ENCODE data around the gene PLCB3. TPM values are rescaled to one million over a fixed set of nuclear protein-coding genes. Genes with fewer than 3 reads are reported as not detected.

Gene PLCB3
- total RNA-seq, 2 experiments from 2014 or later = 4.4 to 4.7 TPM

DNA sequence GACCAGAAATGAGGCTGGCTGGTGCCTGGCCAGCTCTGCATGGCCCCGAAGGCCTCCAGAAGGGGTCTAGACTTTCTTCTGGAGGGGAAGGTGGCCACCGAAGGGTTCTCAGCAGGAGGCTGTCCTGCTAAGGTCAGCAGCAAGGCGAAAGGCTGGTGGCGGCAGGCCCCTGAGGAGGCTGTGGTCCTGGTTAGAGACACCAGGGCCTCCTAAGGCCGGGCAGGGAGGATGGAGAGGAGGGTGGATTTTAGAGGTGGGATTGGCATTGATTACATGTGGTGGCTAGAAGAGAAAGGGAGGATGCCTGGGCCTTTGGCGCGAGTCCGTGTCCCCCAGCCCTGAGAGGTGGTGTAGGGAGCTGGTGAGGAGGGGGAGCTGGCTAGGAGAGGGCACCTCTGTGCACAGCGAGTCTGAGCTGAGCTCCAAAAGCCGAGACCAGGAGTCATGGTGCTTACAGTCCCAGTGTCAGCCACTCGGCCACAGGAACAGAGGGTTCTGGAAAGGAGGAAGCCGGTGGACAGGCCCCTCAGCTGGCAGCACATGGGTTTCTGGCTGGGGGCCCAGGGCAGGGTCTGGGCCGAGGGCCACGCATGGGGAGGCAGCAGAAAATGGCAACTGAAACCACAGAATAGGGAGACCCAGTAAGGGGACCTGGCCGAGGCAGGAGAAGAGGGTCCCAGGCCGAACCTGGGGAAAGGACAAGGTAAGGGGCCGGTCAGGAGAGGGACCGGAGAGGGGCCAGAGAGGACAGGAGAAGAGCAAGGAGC is 42.4 kb upstream of the PLCB3 start:
- Mint-ChIP-seq H3K4me3 (peak overlapping the region; percentile 56), H3K27me3 (ENCODE audit: low read depth) (no peaks in the 10 kb centered on the region), H3K9me3 (no peaks in the 10 kb centered on the region), H3K36me3 (ENCODE audit: low read depth) (peaks cover 54% of the 10 kb centered on the region), H3K4me1 (ENCODE audit: low read depth) (peaks cover 53% of the 10 kb centered on the region), H3K27ac (peak overlapping the region; percentile 99)
- no peak for DNase-seq
- intact Hi-C loops (cut with micrococcal nuclease) = no loop called here
- CTCF ChIA-PET = interaction anchor here (7.4 kb wide), 1 partner anchor 94 kb away, joined by 89 read pairs; the partner anchor contains the start of gene CATSPERZ

DNA sequence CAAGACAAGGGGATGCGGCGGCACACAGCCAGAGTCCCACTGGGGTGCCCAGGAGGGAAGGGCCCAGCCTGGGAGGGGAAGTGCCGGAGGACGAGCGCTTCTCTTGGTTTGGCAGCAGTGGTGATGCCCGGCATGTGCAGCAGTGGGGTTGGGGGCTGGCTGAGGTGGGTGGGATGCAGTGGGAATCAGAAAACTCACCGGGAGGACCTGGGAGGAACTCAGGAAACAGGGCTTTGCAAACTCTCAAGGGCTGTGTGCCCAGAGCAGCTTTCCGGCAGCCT is 41.8 kb upstream of the PLCB3 start:
- Mint-ChIP-seq H3K27ac (peak overlapping the region; percentile 99), H3K27me3 (ENCODE audit: low read depth) (no peaks in the 10 kb centered on the region), H3K4me1 (ENCODE audit: low read depth) (peaks cover 50% of the 10 kb centered on the region), H3K9me3 (no peaks in the 10 kb centered on the region), H3K36me3 (ENCODE audit: low read depth) (peaks cover 49% of the 10 kb centered on the region), H3K4me3 (no peak overlapping the region)
- intact Hi-C loops (cut with micrococcal nuclease) = no loop called here
- no peak for DNase-seq
- CTCF ChIA-PET = interaction anchor here (7.4 kb wide), 1 partner anchor 93 kb away, joined by 89 read pairs; the partner anchor contains the start of gene CATSPERZ

DNA sequence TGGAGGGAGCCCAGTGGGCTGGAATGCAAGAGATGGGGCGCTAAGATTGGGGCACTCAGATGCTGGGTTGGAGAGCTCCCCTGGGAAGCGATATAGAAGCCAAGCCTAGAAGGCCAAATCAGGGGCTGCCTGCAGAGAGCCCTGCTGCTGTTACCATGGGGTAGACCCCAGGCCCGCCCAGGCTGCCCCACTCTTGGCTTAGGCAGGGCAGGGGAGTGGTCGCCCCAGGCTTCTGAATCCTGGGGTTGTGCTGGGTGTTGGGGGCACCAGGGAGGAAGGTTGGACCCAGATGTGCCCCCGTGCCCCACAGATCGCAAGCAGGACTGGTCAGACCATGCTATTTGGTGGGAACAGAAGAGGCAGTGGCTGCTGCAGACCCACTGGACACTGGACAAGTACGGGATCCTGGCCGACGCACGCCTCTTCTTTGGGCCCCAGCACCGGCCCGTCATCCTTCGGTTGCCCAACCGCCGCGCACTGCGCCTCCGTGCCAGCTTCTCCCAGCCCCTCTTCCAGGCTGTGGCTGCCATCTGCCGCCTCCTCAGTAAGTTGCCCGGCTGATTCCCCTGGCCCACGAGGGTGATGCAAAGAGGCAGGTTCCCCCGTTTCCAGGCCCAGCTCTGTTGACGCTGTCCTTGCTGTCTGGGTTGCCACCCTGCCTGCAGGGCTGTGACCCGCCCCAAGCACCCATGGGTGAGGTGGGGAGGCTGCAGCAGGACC is 40.9 kb upstream of the PLCB3 start:
- peak overlapping the region; percentile 50 for H3K27ac Mint-ChIP-seq

DNA sequence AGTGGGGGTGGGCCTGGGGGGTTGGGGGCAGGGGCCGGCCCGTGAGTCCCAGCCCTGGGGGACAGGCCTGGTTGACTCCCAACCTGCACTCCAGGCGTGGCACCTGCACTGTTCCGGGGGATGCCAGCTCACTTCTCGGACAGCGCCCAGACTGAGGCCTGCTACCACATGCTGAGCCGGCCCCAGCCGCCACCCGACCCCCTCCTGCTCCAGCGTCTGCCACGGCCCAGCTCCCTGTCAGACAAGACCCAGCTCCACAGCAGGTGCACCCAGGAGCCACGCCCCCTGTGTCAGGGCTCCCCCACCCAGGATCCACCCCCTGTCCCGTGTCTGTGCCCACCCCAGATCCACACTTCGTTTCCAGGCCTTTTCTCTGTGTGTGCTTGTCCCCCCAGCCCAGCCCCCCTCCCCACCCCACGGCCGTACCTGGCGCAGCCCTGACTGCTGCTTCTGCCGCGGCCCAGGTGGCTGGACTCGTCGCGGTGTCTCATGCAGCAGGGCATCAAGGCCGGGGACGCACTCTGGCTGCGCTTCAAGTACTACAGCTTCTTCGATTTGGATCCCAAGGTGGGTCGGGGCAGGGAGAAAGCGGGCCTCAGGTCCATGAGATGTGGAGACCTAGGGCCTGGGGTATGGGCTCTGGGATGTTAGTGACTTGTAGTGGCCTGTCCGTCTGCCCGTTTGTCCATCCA is 40.0 kb upstream of the PLCB3 start:
- peaks cover 41% of the 10 kb centered on the region for H3K4me1 Mint-ChIP-seq (ENCODE audit: low read depth)
- H3K27ac Mint-ChIP-seq = no peak overlapping the region
- intact Hi-C loops (cut with micrococcal nuclease) = no loop called here
- no peak for DNase-seq
- no peak overlapping the region for H3K4me3 Mint-ChIP-seq
- no peaks in the 10 kb centered on the region for H3K27me3 Mint-ChIP-seq (ENCODE audit: low read depth)
- no peaks in the 10 kb centered on the region for H3K9me3 Mint-ChIP-seq
- CTCF ChIA-PET = interaction anchor here (1.2 kb wide), 1 partner anchor 90 kb away, joined by 5 read pairs; the partner anchor contains the start of gene CATSPERZ
- H3K36me3 Mint-ChIP-seq (ENCODE audit: low read depth) = peaks cover 46% of the 10 kb centered on the region

More for the DNA sequence above, 40.9 kb upstream of the PLCB3 start:
- no peaks in the 10 kb centered on the region for H3K27me3 Mint-ChIP-seq (ENCODE audit: low read depth)
- H3K4me3 Mint-ChIP-seq = no peak overlapping the region
- peaks cover 50% of the 10 kb centered on the region for H3K4me1 Mint-ChIP-seq (ENCODE audit: low read depth)
- CTCF ChIA-PET = interaction anchor here (7.4 kb wide), 1 partner anchor 92 kb away, joined by 89 read pairs; the partner anchor contains the start of gene CATSPERZ
- H3K9me3 Mint-ChIP-seq = no peaks in the 10 kb centered on the region
- no peak for DNase-seq
- intact Hi-C loops (cut with micrococcal nuclease) = no loop called here
- H3K36me3 Mint-ChIP-seq (ENCODE audit: low read depth) = peaks cover 52% of the 10 kb centered on the region

- H3K27me3 Mint-ChIP-seq (ENCODE audit: low read depth) = no peaks in the 10 kb centered on the region
- no peak for DNase-seq
- H3K36me3 Mint-ChIP-seq (ENCODE audit: low read depth) = peaks cover 31% of the 10 kb centered on the region
- no peaks in the 10 kb centered on the region for H3K9me3 Mint-ChIP-seq
- intact Hi-C loops (cut with micrococcal nuclease) = no loop called here
- H3K4me3 Mint-ChIP-seq = no peak overlapping the region
- H3K27ac Mint-ChIP-seq = no peak overlapping the region
- CTCF ChIA-PET = interaction anchor here (3.2 kb wide), 1 partner anchor 11 kb away, joined by 20 read pairs; the partner anchor contains the start of gene FERMT3
- H3K4me1 Mint-ChIP-seq (ENCODE audit: low read depth) = peaks cover 19% of the 10 kb centered on the region
These were observed 34.5 kb upstream of the PLCB3 start for GRCh38 chr11:64216879-64217278.

- no peak for DNase-seq
- H3K27me3 Mint-ChIP-seq (ENCODE audit: low read depth) = no peaks in the 10 kb centered on the region
- H3K9me3 Mint-ChIP-seq = no peaks in the 10 kb centered on the region
- no peak overlapping the region for H3K4me3 Mint-ChIP-seq
- peak overlapping the region; percentile 36 for H3K27ac Mint-ChIP-seq
- intact Hi-C loops (cut with micrococcal nuclease) = no loop called here
- H3K36me3 Mint-ChIP-seq (ENCODE audit: low read depth) = peaks cover 21% of the 10 kb centered on the region
- CTCF ChIA-PET = interaction anchor here (1.3 kb wide), 1 partner anchor 13 kb away, joined by 3 read pairs; no protein-coding TSS in a partner anchor
- H3K4me1 Mint-ChIP-seq (ENCODE audit: low read depth) = peaks cover 11% of the 10 kb centered on the region
These were observed 32.5 kb upstream of the PLCB3 start for GRCh38 chr11:64218628-64219353.

GRCh38 chr11:64219354-64219684 is 32.0 kb upstream of the PLCB3 start:
- no peak for DNase-seq
- Mint-ChIP-seq H3K36me3 (ENCODE audit: low read depth) (peaks cover 19% of the 10 kb centered on the region), H3K4me1 (ENCODE audit: low read depth) (peaks cover 11% of the 10 kb centered on the region), H3K4me3 (no peak overlapping the region), H3K27me3 (ENCODE audit: low read depth) (no peaks in the 10 kb centered on the region), H3K9me3 (no peaks in the 10 kb centered on the region), H3K27ac (no peak overlapping the region)
- intact Hi-C loops (cut with micrococcal nuclease) = no loop called here
- CTCF ChIA-PET = no interaction called here

- Mint-ChIP-seq H3K4me3 (no peak overlapping the region), H3K27ac (no peak overlapping the region)
These were observed 31.6 kb upstream of the PLCB3 start for GRCh38 chr11:64219755-64220154.

DNA sequence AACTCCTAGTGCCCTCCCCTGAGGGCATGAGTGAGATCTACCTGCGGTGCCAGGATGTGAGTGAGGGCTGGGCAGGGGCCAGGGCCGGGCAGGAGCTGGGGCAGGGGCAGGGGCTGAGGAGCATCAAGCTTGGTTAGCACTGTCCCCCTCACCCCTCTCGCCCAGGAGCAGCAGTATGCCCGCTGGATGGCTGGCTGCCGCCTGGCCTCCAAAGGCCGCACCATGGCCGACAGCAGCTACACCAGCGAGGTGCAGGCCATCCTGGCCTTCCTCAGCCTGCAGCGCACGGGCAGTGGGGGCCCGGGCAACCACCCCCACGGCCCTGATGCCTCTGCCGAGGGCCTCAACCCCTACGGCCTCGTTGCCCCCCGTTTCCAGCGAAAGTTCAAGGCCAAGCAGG is 31.1 kb upstream of the PLCB3 start:
- CTCF ChIA-PET = interaction anchor here (1.4 kb wide), 1 partner anchor 84 kb away, joined by 3 read pairs; no protein-coding TSS in a partner anchor
- H3K9me3 Mint-ChIP-seq = no peaks in the 10 kb centered on the region
- peaks cover 14% of the 10 kb centered on the region for H3K36me3 Mint-ChIP-seq (ENCODE audit: low read depth)
- H3K4me1 Mint-ChIP-seq (ENCODE audit: low read depth) = peaks cover 6% of the 10 kb centered on the region
- no peak overlapping the region for H3K27ac Mint-ChIP-seq
- intact Hi-C loops (cut with micrococcal nuclease) = no loop called here
- H3K27me3 Mint-ChIP-seq (ENCODE audit: low read depth) = no peaks in the 10 kb centered on the region
- no peak overlapping the region for H3K4me3 Mint-ChIP-seq
- DNase-seq = no peak

More at GRCh38 chr11:64219755-64220154, 31.6 kb upstream of the PLCB3 start:
- intact Hi-C loops (cut with micrococcal nuclease) = no loop called here
- DNase-seq = no peak
- CTCF ChIA-PET = no interaction called here
- Mint-ChIP-seq H3K4me1 (ENCODE audit: low read depth) (peaks cover 7% of the 10 kb centered on the region), H3K27me3 (ENCODE audit: low read depth) (no peaks in the 10 kb centered on the region), H3K9me3 (no peaks in the 10 kb centered on the region), H3K36me3 (ENCODE audit: low read depth) (peaks cover 19% of the 10 kb centered on the region)

GRCh38 chr11:64220798-64221197 is 30.5 kb upstream of the PLCB3 start:
- Mint-ChIP-seq H3K9me3 (no peaks in the 10 kb centered on the region), H3K27ac (no peak overlapping the region), H3K36me3 (ENCODE audit: low read depth) (peaks cover 14% of the 10 kb centered on the region), H3K4me1 (ENCODE audit: low read depth) (peaks cover 7% of the 10 kb centered on the region), H3K27me3 (ENCODE audit: low read depth) (no peaks in the 10 kb centered on the region), H3K4me3 (no peak overlapping the region)
- no peak for DNase-seq
- CTCF ChIA-PET = interaction anchor here (1.4 kb wide), 1 partner anchor 83 kb away, joined by 3 read pairs; no protein-coding TSS in a partner anchor
- intact Hi-C loops (cut with micrococcal nuclease) = no loop called here

DNA sequence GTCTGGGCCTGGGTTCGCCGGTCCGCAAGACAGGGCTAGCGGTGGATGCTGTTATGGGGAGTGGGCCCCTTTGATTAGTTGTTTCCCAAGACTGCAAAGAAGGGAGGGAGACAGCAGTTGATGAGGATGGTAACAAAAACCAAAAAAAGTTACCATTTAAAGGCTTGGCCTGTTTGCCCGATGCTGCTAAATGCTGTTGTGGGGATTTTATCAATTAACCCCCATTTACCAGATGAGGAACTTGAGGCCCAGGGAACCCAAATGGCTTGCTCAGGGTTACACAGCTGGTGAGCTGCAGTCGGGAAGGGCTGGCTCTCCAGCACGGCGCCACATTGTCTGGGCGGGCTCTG is 28.7 kb upstream of the PLCB3 start:
- Mint-ChIP-seq H3K36me3 (ENCODE audit: low read depth) (peaks cover 12% of the 10 kb centered on the region), H3K9me3 (no peaks in the 10 kb centered on the region), H3K4me3 (no peak overlapping the region), H3K4me1 (ENCODE audit: low read depth) (peaks cover 16% of the 10 kb centered on the region), H3K27me3 (ENCODE audit: low read depth) (no peaks in the 10 kb centered on the region), H3K27ac (no peak overlapping the region)
- CTCF ChIA-PET = no interaction called here
- intact Hi-C loops (cut with micrococcal nuclease) = no loop called here
- DNase-seq = no peak
